Vagina (tissue), 2 donors: ENCODE measurements around the gene MT1E. TPM values are rescaled to one million over a fixed set of nuclear protein-coding genes. Genes with fewer than 3 reads are reported as not detected.
"Not testable (repeated sequence)": the region's sequence is repeated elsewhere in the genome, so short reads cannot be mapped to it uniquely, and the experiment has no call there.

Experiments
- DNase-seq, 2 donors: peaks; one replicate each; pipeline ENCODE4 v3.0.0-alpha.2; 2017; ENCODE audit errors: extremely low spot score in 2 of 2
- H3K27ac ChIP-seq: fragments of 200-600 bp; sonication (generic); one replicate; pipeline ENCODE4 v1.5.1; 2019
- H3K27me3 ChIP-seq: fragments of 200-600 bp; sonication (generic); one replicate; pipeline ENCODE4 v1.5.1; 2019
- H3K36me3 ChIP-seq, 2 donors: fragments of 200-600 bp; sonication (generic); one replicate each; pipeline ENCODE4 v1.5.1; 2017 to 2019
- H3K4me1 ChIP-seq: fragments of 200-600 bp; sonication (generic); one replicate; pipeline ENCODE4 v1.5.1; 2019
- H3K4me3 ChIP-seq, 2 donors: fragments of 200-600 bp; sonication (generic); 1 replicate in 1 of 2; 2 replicates in 1 of 2; pipeline ENCODE4 v1.5.1; 2016 to 2019
- H3K9me3 ChIP-seq: fragments of 200-600 bp; sonication (generic); one replicate; pipeline ENCODE4 v1.5.1; 2019
- CTCF ChIP-seq, 3 experiments: fragments of 450-650 bp in 2 of 3; fragments of 200-600 bp in 1 of 3; sonication (generic) in 1 of 3; IDR thresholded peaks; one replicate each; pipeline ENCODE4 v1.5.1; 2017 to 2019; ENCODE audit warnings: antibody characterized with exemption in 3 of 3, mild to moderate bottlenecking in 2 of 3, moderate library complexity in 2 of 3
- POLR2A ChIP-seq, 2 donors: fragments of 450-650 bp; IDR thresholded peaks; one replicate each; pipeline ENCODE4 v1.6.1; 2017; ENCODE audit warnings: antibody characterized with exemption in 2 of 2, mild to moderate bottlenecking in 2 of 2, moderate library complexity in 2 of 2
- POLR2AphosphoS5 ChIP-seq, 2 donors: sonication (generic); formaldehyde crosslinking; IDR thresholded peaks; one replicate each; pipeline ENCODE4 v1.9.0; 2017; ENCODE audit warnings: antibody characterized with exemption in 2 of 2, mild to moderate bottlenecking in 2 of 2, low read depth in 1 of 2; ENCODE audit not compliant: insufficient read depth in 1 of 2
- intact Hi-C: fragments of 100-400 bp; cut with DNase I; formaldehyde crosslinking; loops from one replicate; pipeline ENCODE4 v1.15.1; 2023
- total RNA-seq: library from RNA; depleted of rRNA; stranded (reverse); fragments of >200 nt; gene quantifications from one replicate; pipeline ENCODE4 v1.2.3, GENCODE V29; 2016

The MT1E gene
- total RNA-seq, 1 donor from 2014 or later: 564 TPM

DNA sequence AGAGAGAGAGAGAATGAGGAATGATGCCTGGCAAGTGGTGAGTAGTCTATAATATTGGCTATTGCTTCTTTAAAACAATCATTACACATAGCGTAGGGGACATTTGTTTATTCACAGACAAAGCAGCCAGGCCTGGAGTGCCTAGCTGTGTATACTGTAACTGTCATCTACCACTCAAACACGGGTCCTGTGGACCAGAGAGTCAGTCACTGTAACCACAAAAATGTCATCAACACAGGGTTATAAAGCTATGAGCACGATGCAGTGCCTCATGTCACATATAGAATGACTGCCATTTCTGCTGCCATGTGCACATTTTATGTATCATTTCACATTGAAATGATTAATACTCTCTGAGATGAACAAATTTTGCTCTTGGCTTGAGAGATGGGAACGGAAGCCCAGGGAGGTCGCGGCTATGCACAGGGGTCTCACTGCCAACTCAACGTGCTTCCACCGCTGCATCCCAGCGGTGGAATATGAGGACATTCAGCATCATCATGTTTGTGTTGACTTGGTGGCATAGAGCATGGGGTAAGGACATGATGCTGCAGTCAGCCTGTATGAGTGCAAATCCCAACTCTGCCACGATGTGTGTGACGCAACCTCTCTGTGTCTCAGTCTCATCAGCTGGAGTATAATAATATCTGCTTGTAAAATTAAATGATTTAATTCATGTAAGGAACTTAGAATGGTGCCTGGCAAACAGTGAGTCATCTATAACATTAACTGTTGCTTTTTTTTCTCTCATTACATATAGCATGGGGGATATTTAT is 47.4 kb downstream of the MT1E start:
- intact Hi-C loops: no loop called here
- no peaks in the 10 kb centered on the region for H3K9me3 ChIP-seq
- no peak for TF ChIP-seq POLR2AphosphoS5 (IDR thresholded peaks at IDR 0.05; ENCODE audit: insufficient read depth in 1 of 2, low read depth in 1 of 2)
- TF ChIP-seq CTCF (IDR thresholded peaks at IDR 0.05): no peak
- no peak for TF ChIP-seq POLR2A (IDR thresholded peaks at IDR 0.05)

DNA sequence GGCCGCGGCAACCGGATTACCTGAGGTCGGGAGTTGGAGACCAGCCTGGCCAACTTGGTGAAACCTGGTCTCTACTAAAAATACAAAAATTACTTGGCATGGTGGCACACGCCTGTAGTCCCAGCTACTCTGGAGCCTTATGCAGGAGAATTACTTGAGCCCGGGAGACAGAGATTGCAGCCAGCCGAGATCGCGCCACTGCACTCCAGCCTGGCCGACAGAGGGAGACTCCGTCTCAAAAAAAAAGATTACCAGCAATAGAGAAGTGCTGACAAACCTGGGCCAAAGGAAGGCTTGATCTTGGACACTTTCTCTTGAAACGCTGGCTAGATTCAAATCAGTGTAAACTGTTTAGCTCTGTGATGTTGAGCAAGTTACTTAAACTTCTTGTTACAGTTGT is 48.3 kb downstream of the MT1E start:
- Histone ChIP-seq H3K4me3 (no peak overlapping the region), H3K36me3 (no peaks in the 10 kb centered on the region), H3K9me3 (no peaks in the 10 kb centered on the region), H3K27me3 (no peaks in the 10 kb centered on the region), H3K4me1 (peaks cover 21% of the 10 kb centered on the region), H3K27ac (no peak overlapping the region)
- intact Hi-C loops: no loop called here
- no peak for DNase-seq
- TF ChIP-seq POLR2AphosphoS5 (IDR thresholded peaks at IDR 0.05; ENCODE audit: insufficient read depth in 1 of 2, low read depth in 1 of 2): peak in 1 of 2 donors; percentile 14
- TF ChIP-seq POLR2A (IDR thresholded peaks at IDR 0.05): no peak
- TF ChIP-seq CTCF (IDR thresholded peaks at IDR 0.05): peak; percentile 14 to 46 (median 38)

More for the DNA sequence above, 47.4 kb downstream of the MT1E start:
- no peak for DNase-seq
- no peaks in the 10 kb centered on the region for H3K36me3 ChIP-seq
- H3K27me3 ChIP-seq: no peaks in the 10 kb centered on the region
- no peak overlapping the region for H3K4me3 ChIP-seq
- H3K4me1 ChIP-seq: peaks cover 27% of the 10 kb centered on the region
- no peak overlapping the region for H3K27ac ChIP-seq

- peaks cover 14% of the 10 kb centered on the region for H3K4me1 ChIP-seq
- intact Hi-C loops, DNase-seq, H3K27me3 ChIP-seq, H3K4me3 ChIP-seq, H3K9me3 ChIP-seq, H3K36me3 ChIP-seq, H3K27ac ChIP-seq: not testable (repeated sequence)
Measured at GRCh38 chr16:56674570-56674969, 49.0 kb downstream of the MT1E start.

- H3K27me3 ChIP-seq: no peaks in the 10 kb centered on the region
- H3K4me3 ChIP-seq: peak overlapping the region; percentile 3 to 5
- intact Hi-C loops: no loop called here
Measured at GRCh38 chr16:56675685-56676210, 50.2 kb downstream of the MT1E start.

More at GRCh38 chr16:56675685-56676210, 50.2 kb downstream of the MT1E start:
- TF ChIP-seq CTCF (IDR thresholded peaks at IDR 0.05): no peak
- no peak for TF ChIP-seq POLR2A (IDR thresholded peaks at IDR 0.05)
- TF ChIP-seq POLR2AphosphoS5 (IDR thresholded peaks at IDR 0.05; ENCODE audit: insufficient read depth in 1 of 2, low read depth in 1 of 2): no peak
- H3K36me3 ChIP-seq: no peaks in the 10 kb centered on the region
- H3K4me1 ChIP-seq: peaks cover 10% of the 10 kb centered on the region
- H3K9me3 ChIP-seq: no peaks in the 10 kb centered on the region
- no peak overlapping the region for H3K27ac ChIP-seq
- no peak for DNase-seq

Other genes with a start within 250 kb of the MT1E start
- 132 TPM for gene AMFR, start 200.2 kb upstream of the MT1E start, total RNA-seq
- gene NUDT21, start 174.4 kb upstream of the MT1E start, total RNA-seq: 38.1 TPM
- 14.5 TPM for gene OGFOD1, start 174.2 kb upstream of the MT1E start, total RNA-seq
- 89.9 TPM for gene BBS2, start 105.8 kb upstream of the MT1E start, total RNA-seq
- 25.8 TPM for gene MT4, start 60.7 kb upstream of the MT1E start, total RNA-seq
- gene MT3, start 36.3 kb upstream of the MT1E start, total RNA-seq: 12.8 TPM
- gene MT2A, start 17.2 kb upstream of the MT1E start, total RNA-seq: 661 TPM
- gene MT1M, start 6.9 kb downstream of the MT1E start, total RNA-seq: 63.3 TPM
- gene MT1A, start 12.9 kb downstream of the MT1E start, total RNA-seq: 110 TPM
- gene MT1B, start 26.1 kb downstream of the MT1E start, total RNA-seq: not detected
- 16.0 TPM for gene MT1F, start 32.2 kb downstream of the MT1E start, total RNA-seq
- gene MT1G, start 42.3 kb downstream of the MT1E start, total RNA-seq: not detected
- not detected for gene MT1H, start 44.0 kb downstream of the MT1E start, total RNA-seq
- 3,049 TPM for gene MT1X, start 56.7 kb downstream of the MT1E start, total RNA-seq
- 43.7 TPM for gene NUP93, start 104.3 kb downstream of the MT1E start, total RNA-seq
- gene SLC12A3, start 239.4 kb downstream of the MT1E start, total RNA-seq: not detected